ENCODE data around the gene AIG1.

The AIG1 gene

GRCh38 chr6:143372199-143372882 is 311.7 kb downstream of the AIG1 start:
- DNase-seq (ENCODE audit: low spot score): no peak

- DNase-seq (ENCODE audit: low spot score): no peak
Measured at GRCh38 chr6:143374014-143374413, 313.3 kb downstream of the AIG1 start.

- DNase-seq (ENCODE audit: low spot score): no peak
Measured at GRCh38 chr6:143375022-143375585, 314.4 kb downstream of the AIG1 start.

- DNase-seq (ENCODE audit: low spot score): no peak
Measured at GRCh38 chr6:143376375-143376774, 315.7 kb downstream of the AIG1 start.

- DNase-seq (ENCODE audit: low spot score): no peak
Measured at GRCh38 chr6:143376861-143377260, 316.2 kb downstream of the AIG1 start.

- DNase-seq (ENCODE audit: low spot score): no peak
Measured at GRCh38 chr6:143385636-143386035, 324.9 kb downstream of the AIG1 start.

- DNase-seq (ENCODE audit: low spot score): no peak
Measured at GRCh38 chr6:143390278-143390677, 329.6 kb downstream of the AIG1 start.
